Neuron (in vitro differentiated cells): ENCODE results near the gene ASGR1.
"Not testable (repeated sequence)": the region's sequence is repeated elsewhere in the genome, so short reads cannot be mapped to it uniquely, and the experiment has no call there.

Experiments
- H2AFZ ChIP-seq: one replicate; pipeline ENCODE4 v1.6.1; 2013; ENCODE audit warnings: low read depth, mild to moderate bottlenecking, inconsistent platforms, low read length, moderate library complexity
- H3K27me3 ChIP-seq: one replicate; pipeline ENCODE4 v1.6.1; 2013; ENCODE audit warnings: low read length; ENCODE audit not compliant: insufficient read depth
- H3K36me3 ChIP-seq: one replicate; pipeline ENCODE4 v1.6.1; 2013; ENCODE audit warnings: low read length; ENCODE audit not compliant: insufficient read depth
- H3K4me1 ChIP-seq: one replicate; pipeline ENCODE4 v1.6.1; 2013; ENCODE audit warnings: low read length; ENCODE audit not compliant: insufficient read depth
- H3K4me3 ChIP-seq: 2 replicates; pipeline ENCODE4 v1.5.1; 2013; ENCODE audit warnings: mild to moderate bottlenecking, low read length, moderate library complexity
- H3K9me3 ChIP-seq: one replicate; pipeline ENCODE4 v1.6.1; 2013; ENCODE audit warnings: low read length

ASGR1 gene

DNA sequence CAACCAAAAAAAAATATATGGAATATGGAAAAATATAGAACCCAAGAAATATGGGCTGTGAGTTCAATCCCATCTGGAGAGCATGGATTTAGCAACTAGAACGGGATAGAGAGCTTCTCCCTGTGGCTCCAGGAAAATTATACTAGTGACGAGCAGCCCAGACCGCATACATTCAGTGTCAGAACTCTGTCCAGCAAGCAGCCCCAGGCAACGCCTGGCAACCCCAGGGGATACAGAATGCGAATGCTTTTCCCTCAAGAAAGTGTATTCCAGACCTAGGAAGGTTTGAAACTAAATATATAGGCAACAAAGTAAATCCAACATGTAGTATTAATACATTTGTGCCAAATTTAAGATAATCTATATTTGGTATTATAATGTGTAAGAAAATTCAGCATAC lies 51.0 kb downstream of the ASGR1 start:
- no peak overlapping the region for H2AFZ ChIP-seq
- H3K36me3 ChIP-seq, result no peaks in the 10 kb centered on the region
- H3K27me3 ChIP-seq, result peaks cover 3% of the 10 kb centered on the region
- no peaks in the 10 kb centered on the region for H3K9me3 ChIP-seq
- no peak overlapping the region for H3K4me3 ChIP-seq
- H3K4me1 ChIP-seq, result peaks cover 12% of the 10 kb centered on the region

- not testable (repeated sequence) for H3K9me3 ChIP-seq, H3K4me1 ChIP-seq, H3K36me3 ChIP-seq, H3K27me3 ChIP-seq, H3K4me3 ChIP-seq, H2AFZ ChIP-seq
Measured at GRCh38 chr17:7127501-7127900, 51.7 kb downstream of the ASGR1 start.

DNA sequence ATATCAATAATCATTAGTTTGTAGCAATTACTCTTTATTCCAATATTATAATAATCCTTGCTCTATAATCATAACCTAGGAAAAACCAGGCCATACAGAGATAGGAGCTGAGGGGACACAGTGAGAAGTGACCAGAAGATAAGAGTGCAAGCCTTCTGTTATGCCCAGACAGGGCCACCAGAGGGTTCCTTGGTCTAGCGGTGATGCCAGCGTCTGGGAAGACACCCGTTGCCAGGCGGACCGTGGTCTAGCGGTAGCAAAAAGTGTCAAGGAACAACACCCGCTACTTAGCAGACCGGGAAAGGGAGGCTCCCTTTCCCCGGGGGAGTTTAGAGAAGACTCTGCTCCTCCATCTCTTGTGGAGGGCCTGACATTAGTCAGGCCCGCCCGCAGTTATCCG lies 52.8 kb downstream of the ASGR1 start:
- not testable (repeated sequence) for H3K27me3 ChIP-seq, H3K36me3 ChIP-seq, H3K4me1 ChIP-seq, H3K4me3 ChIP-seq, H2AFZ ChIP-seq, H3K9me3 ChIP-seq

DNA sequence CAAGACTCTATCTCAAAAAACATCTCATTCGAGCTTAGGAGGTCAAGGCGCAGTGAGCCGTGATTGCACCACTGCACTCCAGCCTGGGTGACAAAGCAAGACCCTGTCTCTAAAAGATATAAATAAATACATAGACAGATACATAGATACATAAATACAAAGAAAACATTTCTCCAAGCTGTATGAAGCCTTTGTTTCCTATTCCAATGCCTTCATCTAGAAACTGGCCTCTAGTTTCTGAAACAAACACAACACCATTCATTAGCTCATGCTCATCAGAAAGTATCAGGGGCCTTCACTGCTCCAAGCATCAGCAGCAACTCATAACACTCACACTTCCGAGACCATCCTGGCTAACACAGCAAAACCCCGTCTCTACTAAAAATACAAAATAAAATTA lies 54.2 kb downstream of the ASGR1 start:
- Histone ChIP-seq H3K4me3 (no peak overlapping the region), H3K36me3 (no peaks in the 10 kb centered on the region), H3K4me1 (peaks cover 2% of the 10 kb centered on the region), H3K27me3 (peaks cover 3% of the 10 kb centered on the region), H2AFZ (no peak overlapping the region), H3K9me3 (no peaks in the 10 kb centered on the region)

- H3K27me3 ChIP-seq, result peaks cover 3% of the 10 kb centered on the region
- no peak overlapping the region for H3K4me3 ChIP-seq
- peaks cover 2% of the 10 kb centered on the region for H3K4me1 ChIP-seq
- H2AFZ ChIP-seq, result no peak overlapping the region
- H3K36me3 ChIP-seq, result no peaks in the 10 kb centered on the region
- no peaks in the 10 kb centered on the region for H3K9me3 ChIP-seq
Measured at GRCh38 chr17:7123844-7124243, 55.3 kb downstream of the ASGR1 start.
